IMR-90 (cell line): Measurements from ENCODE around the gene ZBTB38. TPM values are rescaled to one million over a fixed set of nuclear protein-coding genes. Genes with fewer than 3 reads are reported as not detected.

ENCODE experiments used
- ATAC-seq: fragments of 200-7000 bp; cut with Tn5 transposase; 2 replicates; pipeline ENCODE4 v1.9.1; 2020; ENCODE audit warnings: low read depth, mild to moderate bottlenecking, moderate library complexity
- BruUV-seq: library from RNA; stranded (reverse); fragments of 400-500 nt; replicated peaks from 2 replicates; lab custom pipeline; 2021; lab: Mats Ljungman, UMichigan
- CTCF ChIA-PET: fragments of 300-600 bp; formaldehyde crosslinking; extraction: SDS; loops from one replicate; lab custom pipeline; 2021; ENCODE audit warnings: antibody characterized with exemption; lab: Yijun Ruan, JAX
- POLR2A ChIA-PET: fragments of 300-600 bp; sonication (Branson Sonifier 250); formaldehyde crosslinking; loops from one replicate; lab custom pipeline; 2022; ENCODE audit warnings: antibody characterized with exemption; ENCODE audit not compliant: unreplicated experiment; lab: Charles Lee
- DNase-seq: peaks from one replicate; pipeline ENCODE4 v3.0.0; 2013
- H2AFZ ChIP-seq: replicated peaks from 2 replicates; pipeline ENCODE3; 2013; ENCODE audit warnings: low read length, mild to moderate bottlenecking; ENCODE audit not compliant: poor library complexity
- H2AK5ac ChIP-seq: 2 replicates; pipeline ENCODE4 v1.6.1; 2013; ENCODE audit warnings: low read depth, low read length, inconsistent platforms
- H2AK9ac ChIP-seq: replicated peaks from 2 replicates; pipeline ENCODE3; 2013; ENCODE audit warnings: mild to moderate bottlenecking, low read depth, low read length, moderate library complexity; ENCODE audit not compliant: poor library complexity
- H2BK120ac ChIP-seq: 2 replicates; pipeline ENCODE4 v1.6.1; 2013; ENCODE audit warnings: low read depth, low read length, inconsistent platforms
- H2BK15ac ChIP-seq: 3 replicates; pipeline ENCODE4 v1.6.1; 2013; ENCODE audit warnings: low read depth, low read length, inconsistent platforms
- H2BK20ac ChIP-seq: 2 replicates; pipeline ENCODE4 v1.6.1; 2013; ENCODE audit warnings: low read depth, mild to moderate bottlenecking, inconsistent platforms, low read length, moderate library complexity
- H2BK5ac ChIP-seq: 2 replicates; pipeline ENCODE4 v1.6.1; 2013; ENCODE audit warnings: mild to moderate bottlenecking, low read depth, low read length, inconsistent platforms; ENCODE audit not compliant: poor library complexity, severe bottlenecking
- H3K14ac ChIP-seq: replicated peaks from 2 replicates; pipeline ENCODE4 v1.6.1; 2013; ENCODE audit warnings: low read depth, low read length, inconsistent platforms
- H3K18ac ChIP-seq: 2 replicates; pipeline ENCODE4 v1.6.1; 2013; ENCODE audit warnings: low read depth, low read length, control low read depth
- H3K23ac ChIP-seq: 2 replicates; pipeline ENCODE4 v1.6.1; 2013; ENCODE audit warnings: low read depth, low read length, inconsistent platforms
- H3K27ac ChIP-seq: 2 replicates; pipeline ENCODE4 v1.5.1; 2013; ENCODE audit warnings: mild to moderate bottlenecking, control low read depth, low read length; ENCODE audit not compliant: insufficient read depth
- H3K27me3 ChIP-seq: 2 replicates; pipeline ENCODE4 v1.6.1; 2013; ENCODE audit warnings: low read length; ENCODE audit not compliant: control insufficient read depth, insufficient read depth
- H3K36me3 ChIP-seq: 2 replicates; pipeline ENCODE4 v1.6.1; 2013; ENCODE audit warnings: low read length, mixed read lengths; ENCODE audit not compliant: control insufficient read depth, insufficient read depth
- H3K4ac ChIP-seq: 2 replicates; pipeline ENCODE4 v1.6.1; 2013; ENCODE audit warnings: low read depth, low read length, inconsistent platforms
- H3K4me1 ChIP-seq: 2 replicates; pipeline ENCODE4 v1.6.1; 2013; ENCODE audit warnings: low read length, mixed read lengths; ENCODE audit not compliant: control insufficient read depth, insufficient read depth
- H3K4me2 ChIP-seq: 2 replicates; pipeline ENCODE4 v1.6.1; 2013; ENCODE audit warnings: low read depth, mild to moderate bottlenecking, control low read depth, low read length, moderate library complexity
- H3K4me3 ChIP-seq: 2 replicates; pipeline ENCODE4 v1.5.1; 2013; ENCODE audit warnings: low read depth, mild to moderate bottlenecking, control low read depth, low read length, moderate library complexity; ENCODE audit not compliant: insufficient read depth
- H3K56ac ChIP-seq: 2 replicates; pipeline ENCODE4 v1.6.1; 2013; ENCODE audit warnings: low read length, inconsistent platforms; ENCODE audit not compliant: insufficient read depth; ENCODE audit errors: extremely low read depth
- H3K79me1 ChIP-seq, 2 experiments: 2 replicates each; pipeline ENCODE4 v1.6.1; 2013; ENCODE audit warnings: low read length in 2 of 2, inconsistent platforms in 1 of 2, low read depth in 1 of 2
- H3K9ac ChIP-seq: 2 replicates; pipeline ENCODE4 v1.6.1; 2013; ENCODE audit warnings: low read depth, low read length, control low read depth
- H3K9me1 ChIP-seq: 2 replicates; pipeline ENCODE4 v1.6.1; 2013; ENCODE audit warnings: low read length, inconsistent platforms; ENCODE audit not compliant: insufficient read depth
- H3K9me3 ChIP-seq: 2 replicates; pipeline ENCODE4 v1.6.1; 2013; ENCODE audit warnings: low read length; ENCODE audit not compliant: control insufficient read depth, insufficient read depth
- H4K20me1 ChIP-seq: 2 replicates; pipeline ENCODE4 v1.6.1; 2013; ENCODE audit warnings: low read length, inconsistent platforms; ENCODE audit not compliant: insufficient read depth
- H4K5ac ChIP-seq: 2 replicates; pipeline ENCODE4 v1.6.1; 2013; ENCODE audit warnings: mild to moderate bottlenecking, low read depth, low read length, control low read depth
- H4K8ac ChIP-seq, 2 experiments: 2 replicates each; pipeline ENCODE4 v1.6.1; 2013; ENCODE audit warnings: low read depth in 2 of 2, low read length in 2 of 2, control low read depth in 1 of 2, inconsistent platforms in 1 of 2
- H4K91ac ChIP-seq: 2 replicates; pipeline ENCODE4 v1.6.1; 2013; ENCODE audit warnings: low read depth, low read length, inconsistent platforms; ENCODE audit not compliant: insufficient read depth
- MAFK ChIP-seq: IDR thresholded peaks from 2 replicates; pipeline ENCODE4 v1.6.1; 2012; ENCODE audit warnings: low read depth, low read length, improper control_type of control experiment
- MAZ ChIP-seq: IDR thresholded peaks from 2 replicates; pipeline ENCODE4 v1.6.1; 2012; ENCODE audit warnings: low read depth, mild to moderate bottlenecking, low read length, improper control_type of control experiment, moderate library complexity, borderline replicate concordance
- MXI1 ChIP-seq: IDR thresholded peaks from 2 replicates; pipeline ENCODE4 v1.6.1; 2012; ENCODE audit warnings: low read depth, mild to moderate bottlenecking, low read length, moderate library complexity, borderline replicate concordance
- POLR2A ChIP-seq: IDR thresholded peaks from 2 replicates; pipeline ENCODE4 v1.6.1; 2012; ENCODE audit warnings: mild to moderate bottlenecking, low read depth, low read length
- RCOR1 ChIP-seq: IDR thresholded peaks from 2 replicates; pipeline ENCODE4 v1.6.1; 2012; ENCODE audit warnings: mild to moderate bottlenecking, low read length, improper control_type of control experiment; ENCODE audit not compliant: insufficient replicate concordance
- WGBS, 2 experiments: methylation state at CpG; one replicate each; pipeline versions ENCODE4 v1.1.5 to v1.1.7; 2013; ENCODE audit warnings: missing lambda C conversion rate in 2 of 2; ENCODE audit not compliant: insufficient read length in 1 of 2; ENCODE audit errors: extremely low coverage in 2 of 2; 5-methylcytosine and 5-hydroxymethylcytosine counted together
- dilution Hi-C: fragments of 300-500 bp; cut with HindIII; formaldehyde crosslinking; loops from one replicate; pipeline ENCODE4 v1.14.3; 2018; ENCODE audit warnings: low sequenced_read_pairs; ENCODE audit not compliant: unreplicated experiment
- in situ Hi-C: fragments of 300-500 bp; cut with MboI; formaldehyde crosslinking; loops from 3 replicates; pipeline ENCODE4 v1.14.3; 2019; ENCODE audit warnings: low sequenced_read_pairs, inconsistent platforms, mixed read lengths
- intact Hi-C: fragments of 100-400 bp; cut with micrococcal nuclease; formaldehyde crosslinking; loops from 2 replicates; pipeline ENCODE4 v1.10.0; 2022
- polyA plus RNA-seq, 3 experiments: library from polyadenylated mRNA; depleted of rRNA; stranded (reverse); fragments of >200 nt; gene quantifications; 2 replicates each; pipeline ENCODE4 v1.2.3, GENCODE V29; 2012; ENCODE audit warnings: low replicate concordance in 1 of 3
- total RNA-seq: library from RNA; depleted of rRNA; stranded (reverse); fragments of >200 nt; gene quantifications from 2 replicates; pipeline ENCODE4 v1.2.3, GENCODE V29; 2012

The ZBTB38 gene
- total and polyA plus RNA-seq, 2 of the 4 experiments (the other 2 are of a cell fraction): 44.9 to 274 TPM

- TF ChIP-seq RCOR1: peak; percentile 44
- no peak for TF ChIP-seq MAFK
- TF ChIP-seq MXI1: no peak
These were observed 7.3 kb upstream of the ZBTB38 start (continued) for GRCh38 chr3:141360888-141361598.

DNA sequence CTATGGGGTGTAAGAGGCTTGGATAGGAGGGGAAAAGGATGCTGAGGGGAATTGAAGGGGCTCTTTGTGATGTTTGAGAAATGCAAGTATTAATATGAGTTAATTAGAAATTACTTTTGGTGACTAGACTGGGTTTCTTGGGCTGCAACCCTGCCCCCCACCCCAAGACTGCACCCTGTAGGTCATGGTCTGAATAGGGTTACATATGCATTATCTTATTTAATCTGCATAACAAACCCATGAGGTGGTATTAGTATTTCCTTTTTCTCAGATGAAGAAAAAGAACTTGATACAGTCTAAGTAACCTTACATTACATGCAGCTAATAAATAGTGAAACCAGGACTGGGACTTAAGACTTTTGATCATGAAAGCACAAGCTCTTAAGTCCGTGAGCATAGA is 5.6 kb upstream of the ZBTB38 start:
- H3K14ac ChIP-seq: peak overlapping the region; percentile 88
- BruUV-seq: no TSS peak
- H3K9ac ChIP-seq: no peak overlapping the region
- no CpG with 5 or more reads among the region's 1 CpG for WGBS, 2 experiments
- DNase-seq (no peak), ATAC-seq (no peak)
- intact Hi-C loops: no loop called here
- H3K56ac ChIP-seq: no peak overlapping the region
- peaks cover 3 to 17% of the 10 kb centered on the region in 2 experiments; a peak in 3 of 4 replicates for H3K79me1 ChIP-seq
- peak overlapping the region; percentile 55 for H2AK9ac ChIP-seq
- no peaks in the 10 kb centered on the region for H3K9me3 ChIP-seq
- no peaks in the 10 kb centered on the region for H4K20me1 ChIP-seq
- no peaks in the 10 kb centered on the region for H3K27me3 ChIP-seq
- H2BK20ac ChIP-seq: peak overlapping the region; percentile 95
- H3K23ac ChIP-seq: peak overlapping the region; percentile 14; the same call in 1 of the 2 replicates
- H3K4me3 ChIP-seq: no peak overlapping the region
- dilution Hi-C loops: no loop called here
- in situ Hi-C loops: no loop called here
- H2BK5ac ChIP-seq: peak overlapping the region; percentile 92
- ChIA-PET POLR2A (interaction anchor here (0.7 kb wide), 1 partner anchor 49 kb away, joined by 7 read pairs; no protein-coding TSS in a partner anchor), CTCF (no interaction called here)
- peak overlapping the region; percentile 90 for H3K4ac ChIP-seq
- TF ChIP-seq MAZ (no peak), POLR2A (no peak), RCOR1 (no peak)
- H3K18ac ChIP-seq: peak overlapping the region; percentile 94
- H2AFZ ChIP-seq: no peak overlapping the region
- H2BK15ac ChIP-seq: peak overlapping the region; percentile 54; the same call in 2 of the 3 replicates
- H3K4me2 ChIP-seq: no peak overlapping the region
- H2AK5ac ChIP-seq: peak overlapping the region; percentile 30; the same call in 1 of the 2 replicates
- peak overlapping the region; percentile 76 to 80; a peak in 3 of 4 replicates for H4K8ac ChIP-seq
- H3K36me3 ChIP-seq: no peaks in the 10 kb centered on the region
- peak overlapping the region; percentile 96 for H2BK120ac ChIP-seq
- H3K9me1 ChIP-seq: peaks cover 3% of the 10 kb centered on the region; the same call in 1 of the 2 replicates
- peaks cover 14% of the 10 kb centered on the region for H3K4me1 ChIP-seq
- H3K27ac ChIP-seq: peak overlapping the region; percentile 25; the same call in 1 of the 2 replicates
- peak overlapping the region; percentile 93 for H4K91ac ChIP-seq
- H4K5ac ChIP-seq: peak overlapping the region; percentile 88
